ENCODE measurements around the gene MICAL3. TPM values are rescaled to one million over a fixed set of nuclear protein-coding genes. Genes with fewer than 3 reads are reported as not detected.

Gene MICAL3
- total RNA-seq, 1 donor from 2014 or later: 47.5 TPM

DNA sequence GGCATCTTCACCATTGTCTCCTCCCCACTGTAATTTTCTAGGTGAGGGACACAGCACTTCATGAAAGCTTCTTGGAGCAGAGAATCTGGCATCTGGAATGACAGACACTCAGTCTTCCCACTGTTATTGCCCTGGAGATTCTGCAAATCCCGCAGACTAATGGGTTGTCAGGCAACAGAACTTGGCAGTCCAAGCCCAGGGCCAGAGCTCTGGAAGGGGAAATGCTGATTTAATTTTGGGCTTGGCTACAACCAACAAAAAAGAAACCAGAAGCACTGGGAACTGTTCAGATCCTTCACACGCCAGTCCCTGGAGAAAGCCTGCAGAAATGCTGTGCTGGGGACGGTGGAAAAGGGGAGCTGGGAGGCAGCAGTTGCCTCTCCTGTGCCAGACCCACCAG, 178.6 kb downstream of the MICAL3 start:
- TF ChIP-seq, protein P1, sequence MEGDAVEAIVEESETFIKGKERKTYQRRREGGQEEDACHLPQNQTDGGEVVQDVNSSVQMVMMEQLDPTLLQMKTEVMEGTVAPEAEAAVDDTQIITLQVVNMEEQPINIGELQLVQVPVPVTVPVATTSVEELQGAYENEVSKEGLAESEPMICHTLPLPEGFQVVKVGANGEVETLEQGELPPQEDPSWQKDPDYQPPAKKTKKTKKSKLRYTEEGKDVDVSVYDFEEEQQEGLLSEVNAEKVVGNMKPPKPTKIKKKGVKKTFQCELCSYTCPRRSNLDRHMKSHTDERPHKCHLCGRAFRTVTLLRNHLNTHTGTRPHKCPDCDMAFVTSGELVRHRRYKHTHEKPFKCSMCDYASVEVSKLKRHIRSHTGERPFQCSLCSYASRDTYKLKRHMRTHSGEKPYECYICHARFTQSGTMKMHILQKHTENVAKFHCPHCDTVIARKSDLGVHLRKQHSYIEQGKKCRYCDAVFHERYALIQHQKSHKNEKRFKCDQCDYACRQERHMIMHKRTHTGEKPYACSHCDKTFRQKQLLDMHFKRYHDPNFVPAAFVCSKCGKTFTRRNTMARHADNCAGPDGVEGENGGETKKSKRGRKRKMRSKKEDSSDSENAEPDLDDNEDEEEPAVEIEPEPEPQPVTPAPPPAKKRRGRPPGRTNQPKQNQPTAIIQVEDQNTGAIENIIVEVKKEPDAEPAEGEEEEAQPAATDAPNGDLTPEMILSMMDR (conservative IDR thresholded peaks at IDR 0.05; ENCODE audit: low read depth, low read length): no peak
- H3K4me3 ChIP-seq (ENCODE audit: low read depth, low read length): no peak overlapping the region
- DNase-seq (ENCODE audit: low read depth): no peak

DNA sequence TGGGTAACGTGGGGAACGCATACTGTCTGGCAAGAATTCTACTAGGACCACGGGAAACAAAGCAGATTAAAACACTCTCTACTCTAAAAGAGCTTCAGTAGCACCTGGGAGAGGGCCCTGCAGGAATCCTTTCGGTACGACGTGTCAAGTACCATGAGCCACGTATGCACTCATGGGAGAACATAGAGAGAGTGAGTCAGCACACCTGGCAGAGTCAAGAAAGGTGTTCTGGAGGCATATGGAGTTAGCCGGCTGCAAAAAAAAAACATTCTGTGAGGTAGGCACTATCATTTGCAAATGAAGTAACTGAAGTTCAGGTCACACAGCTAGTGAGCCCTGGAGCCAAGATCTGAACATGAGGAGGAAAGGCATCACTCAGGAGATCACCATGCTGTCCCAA, 179.0 kb downstream of the MICAL3 start:
- DNase-seq (ENCODE audit: low read depth): no peak
- no peak overlapping the region for H3K4me3 ChIP-seq (ENCODE audit: low read depth, low read length)
- TF ChIP-seq, protein P1 (conservative IDR thresholded peaks at IDR 0.05; ENCODE audit: low read depth, low read length): no peak

DNA sequence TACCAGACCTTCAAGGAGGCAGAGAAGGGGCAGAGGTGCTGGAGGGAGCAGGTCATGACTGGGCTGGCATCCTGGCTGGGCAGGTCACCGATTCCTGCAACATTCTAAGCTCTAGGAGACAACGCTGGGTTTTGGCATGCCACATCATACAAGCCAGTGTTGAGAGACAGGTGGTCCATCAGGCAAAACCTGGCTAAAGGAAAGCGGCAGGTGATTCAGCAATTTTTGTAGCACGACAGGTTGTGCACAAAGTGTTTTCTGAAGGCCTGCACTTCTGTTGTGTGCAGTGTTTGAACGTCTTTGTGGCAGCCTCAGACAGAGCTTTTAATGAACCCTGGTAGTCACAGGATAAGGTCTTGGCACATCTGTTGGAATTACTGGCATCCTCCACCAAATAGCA, 180.2 kb downstream of the MICAL3 start:
- no peak overlapping the region for H3K4me3 ChIP-seq (ENCODE audit: low read depth, low read length)
- TF ChIP-seq, protein P1 (conservative IDR thresholded peaks at IDR 0.05; ENCODE audit: low read depth, low read length): no peak
- DNase-seq (ENCODE audit: low read depth): no peak

DNA sequence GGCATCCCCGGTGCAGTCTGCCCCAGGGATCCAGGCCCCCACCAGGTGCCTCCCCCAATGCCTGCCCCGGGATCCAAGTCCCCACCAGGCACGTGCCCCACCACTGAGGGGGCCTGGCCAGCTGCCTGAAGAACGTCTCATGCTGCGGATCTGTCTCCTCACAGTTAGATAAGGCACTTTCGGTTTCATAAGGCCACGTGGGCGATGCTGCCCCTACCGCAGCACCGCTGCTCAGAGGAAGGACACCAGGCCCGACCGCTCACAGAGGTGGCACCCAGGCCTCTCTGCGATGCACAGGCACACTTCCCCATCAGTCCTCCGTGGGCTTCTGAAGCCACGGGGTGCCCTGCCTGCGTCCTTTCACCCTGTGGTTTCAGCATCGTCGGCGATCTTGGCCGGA, 182.0 kb downstream of the MICAL3 start:
- no peak for DNase-seq (ENCODE audit: low read depth)
- TF ChIP-seq, protein P1 (conservative IDR thresholded peaks at IDR 0.05; ENCODE audit: low read depth, low read length): no peak
- peak overlapping the region; percentile 21 for H3K4me3 ChIP-seq (ENCODE audit: low read depth, low read length)

DNA sequence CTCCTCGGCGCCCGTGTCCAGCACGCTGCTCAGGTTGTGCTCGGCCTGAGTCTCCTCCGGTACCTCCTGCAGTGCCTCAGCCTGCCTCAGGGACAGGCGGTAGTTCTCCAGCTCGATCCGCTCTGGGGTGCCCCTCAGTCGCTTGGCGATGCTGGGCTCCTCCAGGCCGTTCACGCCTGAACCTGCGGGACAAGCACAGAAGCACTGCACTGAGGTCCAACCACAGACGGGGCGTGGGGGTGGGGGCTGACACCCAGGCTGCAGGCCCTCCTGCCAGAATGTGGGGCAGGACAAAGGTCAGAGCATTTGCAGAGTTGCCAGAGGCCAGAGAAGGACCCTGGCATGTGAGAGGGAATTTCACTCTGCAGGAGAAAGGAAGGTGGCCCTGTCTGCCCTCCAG, 182.5 kb downstream of the MICAL3 start:
- TF ChIP-seq, protein P1 (conservative IDR thresholded peaks at IDR 0.05; ENCODE audit: low read depth, low read length): no peak
- no peak for DNase-seq (ENCODE audit: low read depth)

DNA sequence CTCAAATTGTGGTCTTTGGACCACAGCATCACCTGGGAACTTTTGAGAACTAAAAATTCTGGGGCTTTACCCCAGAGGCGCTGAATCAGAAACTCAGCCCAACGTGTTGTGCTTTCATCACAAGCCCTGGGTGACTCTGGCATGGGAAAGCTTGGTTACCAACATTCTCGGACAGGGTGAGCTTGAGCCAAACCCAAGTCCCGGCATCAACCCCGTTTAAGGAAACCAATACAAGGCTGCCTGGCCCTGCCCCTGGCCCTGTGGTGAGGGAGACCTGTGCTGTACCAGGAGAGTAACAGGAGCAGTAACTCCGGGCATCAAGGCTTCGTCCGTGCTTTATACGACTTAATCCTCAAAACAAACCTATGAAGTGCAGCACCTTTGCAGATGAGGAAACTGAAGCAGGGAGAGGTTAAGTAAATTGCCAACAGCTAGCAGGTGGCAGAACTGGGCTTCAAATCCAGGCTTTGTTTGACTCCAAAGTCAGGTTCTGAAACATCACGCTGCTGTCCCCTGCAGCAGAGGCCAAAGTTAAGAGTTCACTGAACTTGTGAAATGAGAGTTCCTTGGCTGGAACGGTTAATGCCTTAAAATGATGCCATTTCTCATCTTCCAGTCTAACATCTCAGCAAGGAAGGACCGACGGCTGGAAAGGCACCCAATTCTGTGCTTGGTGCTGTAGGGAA, 186.0 kb downstream of the MICAL3 start:
- DNase-seq (ENCODE audit: low read depth): no peak
- TF ChIP-seq, protein P1 (conservative IDR thresholded peaks at IDR 0.05; ENCODE audit: low read depth, low read length): no peak
- no peak overlapping the region for H3K4me3 ChIP-seq (ENCODE audit: low read depth, low read length)

More for the DNA sequence above, 182.5 kb downstream of the MICAL3 start:
- H3K4me3 ChIP-seq (ENCODE audit: low read depth, low read length): no peak overlapping the region
